Inferior parietal cortex (tissue), 1 donor: ENCODE results near the gene MOSPD2.

Experiments used
- DNase-seq: peaks from one replicate; pipeline ENCODE4 v3.0.0-alpha.2; 2016; ENCODE audit errors: extremely low spot score

The MOSPD2 gene

DNA sequence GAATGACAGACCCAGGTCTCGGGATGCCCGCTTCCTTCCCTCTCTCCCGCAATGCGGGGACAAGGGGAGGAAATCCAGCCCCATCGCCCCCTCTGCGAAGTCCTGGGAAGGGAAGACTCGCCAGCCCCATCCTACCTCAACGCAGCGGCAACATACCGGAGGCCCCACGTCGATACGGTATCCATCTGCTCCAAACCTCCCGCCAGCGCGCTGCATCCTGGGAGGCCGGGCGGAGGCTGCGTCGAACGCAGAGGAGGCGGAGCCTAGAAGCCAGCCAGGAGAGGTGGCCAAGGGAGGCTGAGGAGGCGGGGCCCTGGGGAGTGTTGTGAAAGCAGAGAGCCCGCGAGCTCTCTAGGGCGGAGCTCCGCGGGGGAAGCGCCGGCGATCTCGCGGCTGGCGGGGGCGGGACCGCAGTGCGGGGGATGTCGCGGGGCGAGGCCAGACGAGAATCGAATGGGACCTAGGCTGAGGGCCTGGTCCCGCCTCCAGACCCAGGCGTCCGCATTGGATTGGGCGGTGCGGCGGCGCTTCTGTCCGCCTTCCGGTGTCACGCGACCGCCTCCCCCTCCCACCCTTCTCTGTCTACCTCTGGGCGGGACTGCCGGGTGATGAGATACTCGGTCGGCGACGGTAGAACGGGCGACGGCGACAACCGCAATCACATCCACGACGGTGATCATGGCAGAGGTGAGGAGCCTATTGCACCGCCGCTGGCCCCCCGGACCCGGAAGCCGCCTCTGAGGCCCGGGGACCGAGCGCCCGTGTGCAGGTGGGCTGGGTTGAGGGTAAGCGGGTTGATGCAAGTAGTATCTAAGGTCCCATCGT lies at the start of gene MOSPD2, which contains the start of gene FANCB:
Gene MOSPD2 (plus strand): TSS at position 571 of the 825 bp plus-strand sequence. CDS start 108 bp downstream, at position 679.
Gene FANCB (minus strand): TSS at position 219 of the 825 bp plus-strand sequence. CDS start 7,559 bp downstream, outside the sequence.
- DNase-seq: peak; percentile 87

DNA sequence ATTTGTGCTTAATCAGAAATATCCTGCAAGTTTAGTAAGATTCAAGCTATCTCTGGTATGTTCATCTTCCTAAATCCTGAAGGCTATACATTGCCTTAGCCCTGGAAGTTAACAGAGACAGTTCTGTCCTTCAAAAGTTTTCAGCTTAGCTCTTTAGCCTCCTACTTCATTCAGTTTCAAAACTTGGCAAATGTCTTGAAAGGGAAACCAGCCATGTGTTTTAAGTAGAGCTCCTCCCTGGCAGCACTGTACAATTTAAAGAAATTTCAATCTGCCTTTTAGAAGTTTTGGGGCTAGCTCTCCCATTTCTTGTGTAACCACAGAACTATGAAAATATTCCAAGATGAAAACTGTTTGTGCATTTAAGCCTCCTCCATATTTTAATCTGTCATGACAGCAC lies 47.4 kb upstream of the MOSPD2 start:
- no peak for DNase-seq

DNA sequence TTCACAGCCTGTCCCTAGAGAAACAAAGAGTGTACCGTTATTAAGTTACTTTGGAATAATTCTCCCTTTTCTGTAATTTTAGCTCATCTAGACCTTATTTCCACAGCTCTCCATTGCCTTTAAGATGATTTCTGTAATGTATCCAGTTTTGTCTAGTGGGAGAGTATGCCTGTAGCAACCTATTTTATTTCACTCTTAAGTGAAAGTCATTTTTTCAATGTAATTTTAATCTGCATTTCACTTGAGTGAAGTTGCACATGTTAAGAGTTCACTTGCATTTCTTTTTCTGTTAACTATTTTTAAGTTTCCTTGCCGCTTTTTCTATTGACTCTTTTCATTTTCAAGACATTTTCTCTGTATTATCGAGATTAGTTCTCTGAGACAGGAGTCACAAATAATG lies 46.9 kb upstream of the MOSPD2 start:
- DNase-seq: no peak

GRCh38 chrX:14829643-14830042 lies 43.6 kb upstream of the MOSPD2 start:
- DNase-seq: no peak

GRCh38 chrX:14832151-14832550 lies 41.1 kb upstream of the MOSPD2 start:
- DNase-seq: no peak

- no peak for DNase-seq
These were observed 40.6 kb upstream of the MOSPD2 start for GRCh38 chrX:14832586-14832985.

DNA sequence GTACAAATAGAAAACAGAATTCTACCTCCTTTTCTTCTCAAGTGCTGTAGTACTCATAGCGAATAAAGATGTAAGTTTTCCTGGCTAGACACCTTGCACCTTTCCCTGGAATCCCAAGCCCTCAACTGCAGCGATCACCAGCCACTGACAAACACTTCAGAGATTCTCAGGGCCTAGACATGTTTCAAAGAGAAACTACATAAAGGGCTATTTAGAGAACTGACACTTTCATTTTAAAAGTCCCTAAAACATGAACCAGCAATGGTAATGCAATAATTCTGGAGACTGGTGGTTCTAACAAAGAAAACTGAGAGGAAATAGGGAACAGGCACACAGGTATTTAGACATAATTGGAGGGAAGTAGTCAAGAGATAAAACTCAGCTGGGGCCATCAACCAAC lies 36.1 kb upstream of the MOSPD2 start:
- DNase-seq: no peak

DNA sequence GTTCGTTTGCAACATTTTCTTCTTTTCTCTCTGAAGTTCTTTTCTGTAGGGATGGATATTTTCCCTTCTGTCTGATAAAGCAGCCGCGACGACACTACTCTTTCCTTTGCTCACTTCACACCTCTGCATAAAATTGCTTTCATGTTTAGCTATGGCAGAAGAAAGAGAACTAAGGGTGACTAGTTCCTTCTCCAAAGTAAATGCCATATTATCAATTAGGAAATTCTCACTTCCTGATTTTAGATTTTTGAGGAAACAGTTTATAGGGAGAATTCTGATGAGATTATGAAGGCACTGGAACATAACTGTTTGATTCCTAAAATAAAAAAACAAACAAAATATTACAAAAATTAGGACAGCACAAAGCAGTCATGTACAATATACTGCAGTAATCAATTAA lies 29.6 kb upstream of the MOSPD2 start:
- DNase-seq: no peak

- no peak for DNase-seq
These were observed 21.7 kb upstream of the MOSPD2 start for GRCh38 chrX:14851526-14851925.

GRCh38 chrX:14864631-14865030 lies 8.6 kb upstream of the MOSPD2 start:
- no peak for DNase-seq

DNA sequence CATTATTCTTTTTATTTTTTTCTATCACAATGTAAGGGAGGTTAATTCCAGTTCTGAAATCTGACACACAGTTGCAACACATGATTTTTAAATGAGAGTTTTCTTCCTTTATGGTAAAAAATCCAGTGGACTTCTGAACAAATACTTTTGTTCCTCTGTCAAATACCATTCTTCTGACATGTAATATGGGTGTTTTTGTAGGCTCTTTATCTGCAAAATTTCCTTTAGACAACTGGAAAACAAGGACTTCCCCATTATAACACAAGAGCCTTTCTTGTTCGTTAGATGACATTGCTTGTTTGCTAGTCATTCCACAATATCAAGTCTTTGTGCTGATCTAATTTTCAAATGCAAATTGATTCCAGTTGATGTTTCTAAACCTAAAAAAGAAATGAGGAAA lies 8.0 kb upstream of the MOSPD2 start:
- DNase-seq: peak; percentile 14

- DNase-seq: no peak
These were observed 1.5 kb upstream of the MOSPD2 start for GRCh38 chrX:14871767-14872166.

GRCh38 chrX:14872355-14872754 lies 866 bp upstream of the MOSPD2 start:
- no peak for DNase-seq

DNA sequence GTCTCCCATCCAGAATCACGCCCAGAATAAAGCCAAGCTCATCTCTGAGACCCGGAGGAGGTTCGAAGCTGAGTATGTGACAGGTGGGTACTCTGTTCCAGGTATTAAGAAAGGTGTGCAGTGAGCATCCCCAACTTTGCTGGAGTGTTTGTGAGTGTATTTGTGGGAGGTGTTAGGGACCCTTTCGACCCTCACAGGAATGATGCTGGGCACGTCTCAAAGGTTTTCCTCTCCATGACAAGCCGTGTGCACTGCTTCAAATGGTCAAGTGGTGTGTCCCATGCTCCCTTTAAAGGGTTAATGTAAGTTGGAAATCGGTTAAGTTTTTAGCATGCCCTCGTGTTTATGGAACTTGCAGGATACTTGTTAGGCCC lies 442 bp downstream of the MOSPD2 start:
- no peak for DNase-seq

DNA sequence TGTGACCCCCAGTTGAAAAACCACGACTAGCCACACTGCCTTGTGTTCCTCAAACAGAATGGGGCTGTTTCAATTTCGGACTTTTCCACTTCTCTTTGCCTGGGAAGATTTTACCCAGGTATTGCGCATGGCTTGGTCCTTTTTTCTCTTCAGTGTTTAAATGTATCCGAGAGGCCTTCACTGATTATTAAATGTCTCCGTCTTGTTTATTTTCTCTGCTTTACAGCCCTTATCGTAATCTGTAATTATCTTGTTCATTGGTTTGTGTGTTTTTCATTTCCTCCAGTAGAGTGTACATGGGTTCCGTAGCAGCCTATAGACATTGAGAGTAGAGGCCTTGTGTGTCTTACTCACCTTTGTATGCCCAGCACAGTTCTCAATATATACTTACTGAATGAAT lies 2.4 kb downstream of the MOSPD2 start:
- no peak for DNase-seq

DNA sequence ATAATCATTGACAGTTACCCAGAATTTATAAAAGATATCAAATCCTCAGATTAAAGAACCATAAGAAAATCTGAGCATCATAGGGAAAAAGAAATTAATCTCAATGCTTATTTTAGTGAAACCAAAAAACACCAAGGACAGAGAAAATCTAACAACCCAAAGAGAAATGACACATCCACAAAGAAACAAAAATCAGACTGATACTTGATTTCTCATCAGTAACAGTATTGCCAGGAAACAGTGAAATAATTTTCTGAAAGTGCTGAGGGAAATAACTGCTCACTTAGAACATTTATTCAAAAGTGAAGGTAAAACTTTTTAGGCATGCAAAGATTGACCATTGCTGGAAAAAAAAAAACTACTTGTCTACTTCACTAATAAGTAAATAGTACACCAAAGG lies 10.6 kb downstream of the MOSPD2 start:
- DNase-seq: no peak

GRCh38 chrX:14884714-14885113 lies 11.5 kb downstream of the MOSPD2 start:
- DNase-seq: no peak

GRCh38 chrX:14886252-14886651 lies 13.0 kb downstream of the MOSPD2 start:
- no peak for DNase-seq

DNA sequence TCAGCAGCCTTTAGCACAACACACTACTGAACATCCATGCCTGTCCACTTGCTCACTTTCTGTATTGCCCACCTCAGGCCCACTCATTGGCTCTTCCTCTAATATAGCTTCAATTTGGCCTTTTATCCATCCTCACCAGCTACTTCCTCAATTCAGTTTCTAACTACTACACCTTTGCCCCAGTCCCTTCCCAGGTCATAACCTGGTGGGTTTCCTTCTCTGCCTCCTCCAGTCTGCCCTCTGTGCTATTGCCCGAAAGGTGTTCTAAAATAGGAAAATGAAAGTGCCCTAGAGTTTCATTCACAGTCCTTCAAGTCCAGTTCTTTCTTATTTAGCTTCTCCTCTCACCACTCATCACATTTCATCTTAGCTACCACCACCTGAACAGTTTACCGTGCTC lies 23.1 kb downstream of the MOSPD2 start:
- DNase-seq: no peak

- no peak for DNase-seq
These were observed 23.8 kb downstream of the MOSPD2 start for GRCh38 chrX:14897042-14897441.

DNA sequence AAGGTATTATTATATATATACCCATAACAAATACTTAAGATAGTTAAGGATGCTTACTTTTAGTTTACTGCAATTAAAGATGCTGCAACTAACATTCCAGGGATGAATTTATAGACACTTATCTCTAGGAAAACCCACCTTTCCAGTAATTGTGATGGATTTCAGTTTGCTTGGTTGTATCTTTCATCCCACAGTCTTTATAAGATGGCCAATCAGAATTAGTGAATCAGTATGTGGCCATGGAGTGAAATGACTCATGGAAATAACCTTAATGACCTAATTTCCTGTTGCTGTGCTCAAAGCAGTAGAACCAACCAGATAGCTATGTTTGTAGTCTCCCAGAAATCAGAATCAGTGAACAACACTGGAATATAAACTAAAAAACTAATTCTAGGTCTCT lies 26.4 kb downstream of the MOSPD2 start:
- no peak for DNase-seq

GRCh38 chrX:14902537-14902936 lies 29.3 kb downstream of the MOSPD2 start:
- peak; percentile 7 for DNase-seq

- no peak for DNase-seq
These were observed 30.7 kb downstream of the MOSPD2 start for GRCh38 chrX:14903891-14904290.

DNA sequence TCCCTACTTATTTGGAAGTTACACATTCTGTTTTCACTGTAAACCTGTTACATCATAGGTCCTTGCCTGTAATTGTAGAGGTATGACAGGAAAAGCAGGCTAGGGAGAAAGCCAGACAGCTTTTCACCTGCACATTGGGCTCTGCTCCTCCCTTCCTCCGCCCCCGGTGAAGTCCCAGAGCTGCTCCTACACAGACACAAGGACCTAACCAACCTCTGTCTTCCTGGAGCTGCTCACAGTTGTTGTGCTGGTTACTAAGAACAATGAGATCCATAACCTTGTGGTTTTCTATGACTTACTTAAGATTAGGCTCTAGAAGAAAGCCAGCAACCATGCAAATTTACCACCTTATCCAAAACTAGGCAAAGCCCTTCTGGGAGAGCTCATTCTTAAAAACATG lies 40.0 kb downstream of the MOSPD2 start:
- DNase-seq: no peak
